GM12878 (cell line): ENCODE data around the gene S100A16. TPM values are rescaled to one million over a fixed set of nuclear protein-coding genes. Genes with fewer than 3 reads are reported as not detected.
A peak's percentile ranks its signal among the peaks of the same experiment; 100 is the strongest.

Experiments used
- CTCF ChIP-seq, 3 experiments: IDR thresholded peaks in 2 of 3; conservative IDR thresholded peaks in 1 of 3; 2 replicates each; pipeline ENCODE4 v1.5.1; 2011; ENCODE audit warnings: low read depth in 3 of 3, low read length in 3 of 3, mild to moderate bottlenecking in 3 of 3, control low read depth in 2 of 3, moderate library complexity in 2 of 3, inconsistent platforms in 1 of 3, mixed read lengths in 1 of 3; ENCODE audit not compliant: control insufficient read depth in 2 of 3, insufficient read depth in 1 of 3; ENCODE audit errors: extremely low read depth in 1 of 3
- CUX1 ChIP-seq: IDR thresholded peaks from 2 replicates; pipeline ENCODE4 v1.6.1; 2012; ENCODE audit warnings: improper control_type of control experiment, low read depth, low read length; ENCODE audit not compliant: insufficient replicate concordance
- E2F4 ChIP-seq: IDR thresholded peaks from 2 replicates; pipeline ENCODE4 v1.6.1; 2012; ENCODE audit warnings: low read depth, low read length, improper control_type of control experiment
- EGR1 ChIP-seq, 2 experiments: IDR thresholded peaks; 1 replicate in 1 of 2; 2 replicates in 1 of 2; pipeline ENCODE4 v1.6.1; 2011 to 2012; ENCODE audit warnings: low read depth in 2 of 2, low read length in 2 of 2, borderline replicate concordance in 1 of 2, mild to moderate bottlenecking in 1 of 2, moderate library complexity in 1 of 2
- KAT2A ChIP-seq: conservative IDR thresholded peaks from 2 replicates; pipeline ENCODE4 v1.6.1; 2011; ENCODE audit warnings: low read depth, low read length; ENCODE audit not compliant: control insufficient read depth
- MEF2A ChIP-seq: IDR thresholded peaks from 2 replicates; pipeline ENCODE4 v1.6.1; 2011; ENCODE audit warnings: low read depth, mild to moderate bottlenecking, low read length, moderate library complexity; ENCODE audit not compliant: insufficient read depth
- MEF2B ChIP-seq: fragments of 450-650 bp; IDR thresholded peaks from 2 replicates; pipeline ENCODE4 v1.6.1; 2018; ENCODE audit warnings: mild to moderate bottlenecking, moderate library complexity; ENCODE audit not compliant: partially characterized antibody, poor library complexity, severe bottlenecking
- MXI1 ChIP-seq: fragments of 150-350 bp; IDR thresholded peaks from 2 replicates; pipeline ENCODE4 v1.6.1; 2011; ENCODE audit warnings: low read depth, mild to moderate bottlenecking, inconsistent platforms, low read length, improper control_type of control experiment
- PKNOX1 ChIP-seq: fragments of 450-650 bp; IDR thresholded peaks from 2 replicates; pipeline ENCODE4 v1.6.1; 2016; ENCODE audit warnings: mild to moderate bottlenecking
- REST ChIP-seq: IDR thresholded peaks from 2 replicates; pipeline ENCODE4 v1.6.1; 2012; ENCODE audit warnings: mild to moderate bottlenecking, low read depth, low read length
- SIX5 ChIP-seq: IDR thresholded peaks from 2 replicates; pipeline ENCODE4 v1.6.1; 2011; ENCODE audit warnings: mild to moderate bottlenecking, low read depth, low read length, moderate library complexity; ENCODE audit not compliant: severe bottlenecking
- SPI1 ChIP-seq: IDR thresholded peaks from 2 replicates; pipeline ENCODE4 v1.6.1; 2011; ENCODE audit warnings: low read depth, mild to moderate bottlenecking, low read length, moderate library complexity, borderline replicate concordance; ENCODE audit not compliant: insufficient read depth
- TCF12 ChIP-seq: IDR thresholded peaks from 2 replicates; pipeline ENCODE4 v1.6.1; 2011; ENCODE audit warnings: low read depth, mild to moderate bottlenecking, low read length
- polyA plus RNA-seq, 11 experiments: library from polyadenylated mRNA; depleted of rRNA in 4 of 11; unstranded in 6 of 11; stranded (reverse) in 5 of 11; fragments of >200 nt; fragmentation: Nextera tagmentation in 4 of 11; fragmentation: Illumina TruSeq in 1 of 11; extraction: Ambion mirVana in 4 of 11; extraction: Trizol in 1 of 11; gene quantifications; 1 replicate in 1 of 11; 2 replicates in 10 of 11; pipeline versions ENCODE4 v1.2.1 to v1.2.3, GENCODE V29; 2011 to 2016; ENCODE audit warnings: inconsistent platforms in 2 of 11, missing spikeins in 2 of 11, low read depth in 1 of 11
- total RNA-seq, 4 experiments: library from RNA; depleted of rRNA in 3 of 4; stranded (reverse); fragments of >200 nt in 3 of 4; fragmentation: Illumina TruSeq in 1 of 4; extraction: Trizol in 1 of 4; gene quantifications; 2 replicates each; pipeline versions ENCODE4 v1.2.1 to v1.2.3, GENCODE V29; 2013 to 2021

The S100A16 gene
- total and polyA plus RNA-seq, 10 of the 15 experiments (the other 5 are each of a cell fraction or from before 2014, with no cell fraction given): 0.14 to 0.51 (median 0.25) TPM; not detected in 6

DNA sequence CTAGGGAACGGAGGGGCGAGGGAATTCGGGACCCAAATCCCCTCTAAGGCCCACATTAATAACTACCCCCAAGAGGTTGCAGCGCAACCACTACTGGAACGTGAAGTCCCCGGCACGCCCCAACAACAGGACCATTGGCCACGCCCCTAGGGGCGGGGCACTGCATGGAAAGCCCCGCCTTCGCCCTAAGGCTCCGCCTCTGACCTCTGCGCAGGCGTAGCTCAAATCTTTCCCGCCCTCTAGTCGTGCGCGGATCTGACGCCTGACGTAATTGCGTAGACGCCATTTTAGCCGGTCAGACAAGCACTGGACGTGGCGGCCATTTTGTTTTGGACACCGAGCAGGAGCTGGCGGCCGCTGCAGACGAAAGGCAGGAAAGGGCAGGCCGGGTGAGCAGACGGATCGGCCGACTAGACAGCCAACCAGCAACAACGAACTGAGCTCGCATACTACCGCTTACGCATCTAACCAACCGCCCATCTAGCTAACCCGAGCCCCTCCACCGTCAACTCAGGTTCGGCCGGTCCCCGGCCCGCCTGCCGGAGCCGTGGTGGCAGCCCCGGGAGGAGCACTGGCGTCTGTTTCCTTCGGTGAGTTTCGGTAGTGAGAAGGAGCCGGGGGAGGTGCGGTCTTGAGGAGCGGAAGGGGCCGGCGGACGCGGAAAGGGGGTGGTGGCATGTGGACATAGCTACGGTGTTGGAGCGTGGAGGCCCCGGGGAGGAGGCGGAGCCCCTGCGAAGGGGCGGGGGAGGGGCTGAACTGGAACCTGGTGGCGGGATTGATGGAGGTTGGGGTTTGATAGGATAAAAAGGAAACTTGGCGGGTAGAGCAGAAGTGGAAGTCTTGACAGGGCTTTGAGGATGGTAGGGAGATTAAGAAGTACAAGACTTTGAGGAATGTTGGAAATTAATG is 21.1 kb upstream of the S100A16 start, which contains the start of gene CHTOP (continued):
- TF ChIP-seq REST: 0 out of 2 replicates have a peak, but pooled peaks have one; percentile 5
- TF ChIP-seq E2F4: peak; percentile 82
- peak; percentile 86 for TF ChIP-seq PKNOX1
- no peak; the same call in 1 of the 2 replicates for TF ChIP-seq MEF2A
- peak; percentile 15; the same call in 1 of the 2 replicates for TF ChIP-seq TCF12
- TF ChIP-seq MEF2B: peak; percentile 34
- peak; percentile 44 for TF ChIP-seq SIX5
- peak; percentile 52 to 92; a peak in 2 of 3 replicates for TF ChIP-seq EGR1 (IDR thresholded peaks at IDR 0.05; ENCODE audit: borderline replicate concordance in 1 of 2, low read depth in 2 of 2, low read length in 2 of 2)
- TF ChIP-seq SPI1: 0 out of 2 replicates have a peak, but pooled peaks have one; percentile 25
- TF ChIP-seq KAT2A: no peak
- peak; percentile 20; the same call in 1 of the 2 replicates for TF ChIP-seq MXI1
- TF ChIP-seq CTCF (IDR thresholded peaks at IDR 0.05 in 2 of 3, conservative IDR thresholded peaks at IDR 0.05 in 1 of 3; ENCODE audit: control insufficient read depth in 2 of 3, extremely low read depth in 1 of 3, insufficient read depth in 1 of 3, low read depth in 3 of 3, low read length in 3 of 3): no peak
- no peak for TF ChIP-seq CUX1
